K562 (cell line): Measurements from ENCODE around the gene NT5C1B. TPM values are rescaled to one million over a fixed set of nuclear protein-coding genes. Genes with fewer than 3 reads are reported as not detected.

Experiments
- ATAC-seq: fragments of 200-7000 bp; cut with Tn5 transposase; 3 replicates; pipeline ENCODE4 v1.9.1; 2020; ENCODE audit warnings: moderate library complexity
- BruUV-seq: library from RNA; stranded (reverse); fragments of 400-500 nt; replicated peaks from 2 replicates; lab custom pipeline; 2021; lab: Mats Ljungman, UMichigan
- CTCF ChIA-PET: fragments of 300-600 bp; formaldehyde crosslinking; extraction: SDS; loops from one replicate; lab custom pipeline; 2021; ENCODE audit warnings: low intra/inter-chr PET ratio; lab: Yijun Ruan, JAX
- POLR2A ChIA-PET: fragments of 300-600, 350-650 bp; sonication (Branson Sonifier 250); formaldehyde crosslinking; extraction: SDS; loops from one replicate; lab custom pipeline; 2021; ENCODE audit warnings: antibody characterized with exemption, inconsistent platforms; lab: Yijun Ruan, JAX
- DNase-seq, 4 experiments: peaks; one replicate each; pipeline versions ENCODE4 v3.0.0 to v3.0.0-alpha.2; 2011 to 2018; ENCODE audit warnings: low spot score in 3 of 4, mixed read lengths in 3 of 4; ENCODE audit errors: extremely low read depth in 1 of 4
- FAIRE-seq: peaks from 2 replicates; lab custom pipeline; 2011; peaks lifted over from hg19 to GRCh38; lab: Jason Lieb, UNC
- H2AFZ ChIP-seq: 2 replicates; pipeline ENCODE4 v1.6.0; 2011; ENCODE audit warnings: low read depth, low read length, control low read depth, inconsistent platforms
- H3K27ac ChIP-seq: fragments of 200-600 bp; 3 replicates; pipeline ENCODE4 v1.8.0; 2011; ENCODE audit warnings: low read depth, mild to moderate bottlenecking, control low read depth, inconsistent platforms, low read length, moderate library complexity, mixed read lengths; ENCODE audit errors: extremely low read depth
- H3K27me3 ChIP-seq, 2 experiments: fragments of 300-600 bp in 1 of 2; 2 replicates in 1 of 2; 3 replicates in 1 of 2; pipeline versions ENCODE4 v1.6.0 to v1.8.0; 2011; ENCODE audit warnings: inconsistent platforms in 2 of 2, low read length in 2 of 2, mild to moderate bottlenecking in 1 of 2, mixed read lengths in 1 of 2, moderate library complexity in 1 of 2; ENCODE audit not compliant: control insufficient read depth in 2 of 2, insufficient read depth in 2 of 2
- H3K36me3 ChIP-seq: fragments of 300-600 bp; 3 replicates; pipeline ENCODE4 v1.8.0; 2011; ENCODE audit warnings: mild to moderate bottlenecking, low read length, inconsistent platforms; ENCODE audit not compliant: control insufficient read depth, insufficient read depth
- H3K4me1 ChIP-seq, 2 experiments: fragments of 200-600 bp in 1 of 2; replicated peaks in 1 of 2; 2 replicates in 1 of 2; 3 replicates in 1 of 2; pipeline versions ENCODE4 v1.5.1 to v1.8.0; 2011; ENCODE audit warnings: inconsistent platforms in 2 of 2, low read length in 2 of 2, mild to moderate bottlenecking in 1 of 2, mixed read lengths in 1 of 2, moderate library complexity in 1 of 2; ENCODE audit not compliant: control insufficient read depth in 2 of 2, insufficient read depth in 2 of 2
- H3K4me2 ChIP-seq: 2 replicates; pipeline ENCODE4 v1.6.1; 2011; ENCODE audit warnings: low read length, control low read depth, inconsistent platforms, mixed read lengths; ENCODE audit not compliant: insufficient read depth
- H3K4me3 ChIP-seq: fragments of 200-600 bp; sonication (generic), shearing (Covaris generic); 2 replicates; pipeline ENCODE4 v1.5.1; 2016; ENCODE audit warnings: control low read depth, inconsistent platforms
- H3K79me2 ChIP-seq: fragments of 200-600 bp; 3 replicates; pipeline ENCODE4 v1.8.0; 2011; ENCODE audit warnings: low read length, inconsistent platforms; ENCODE audit not compliant: control insufficient read depth, insufficient read depth
- H3K9ac ChIP-seq, 2 experiments: 2 replicates each; pipeline versions ENCODE4 v1.6.0 to v1.6.1; 2011; ENCODE audit warnings: low read depth in 2 of 2, low read length in 2 of 2, control low read depth in 1 of 2, inconsistent platforms in 1 of 2, mild to moderate bottlenecking in 1 of 2, mixed read lengths in 1 of 2; ENCODE audit not compliant: insufficient read depth in 1 of 2
- H3K9me1 ChIP-seq: one replicate; pipeline ENCODE4 v1.6.0; 2011; ENCODE audit warnings: inconsistent platforms, mild to moderate bottlenecking, low read length, moderate library complexity; ENCODE audit not compliant: control insufficient read depth, insufficient read depth
- H3K9me3 ChIP-seq: replicated peaks from 2 replicates; pipeline ENCODE4 v1.5.1; 2011; ENCODE audit warnings: low read depth, low read length, inconsistent platforms; ENCODE audit not compliant: control insufficient read depth, insufficient read depth
- H4K20me1 ChIP-seq: replicated peaks from 2 replicates; pipeline ENCODE4 v1.6.1; 2011; ENCODE audit warnings: low read length, inconsistent platforms, mixed read lengths; ENCODE audit not compliant: control insufficient read depth, insufficient read depth
- EZH2 ChIP-seq: IDR thresholded peaks from 2 replicates; pipeline ENCODE4 v1.6.1; 2012; ENCODE audit warnings: low read depth, mild to moderate bottlenecking, inconsistent platforms, low read length, borderline replicate concordance
- MCM5 ChIP-seq: fragments of 450-650 bp; IDR thresholded peaks from 2 replicates; pipeline ENCODE4 v1.6.1; 2016; ENCODE audit warnings: low read depth
- NCOA6 ChIP-seq: fragments of 450-650 bp; IDR thresholded peaks from 2 replicates; pipeline ENCODE4 v1.6.1; 2017; ENCODE audit warnings: mild to moderate bottlenecking
- TCF15 ChIP-seq: fragments of 250-450 bp; sonication (Bioruptor Pico); IDR thresholded peaks from 2 replicates; pipeline ENCODE4 v1.8.0; 2022; ENCODE audit warnings: moderate library complexity, mild to moderate bottlenecking, inconsistent platforms
- TSC22D4 ChIP-seq: fragments of 450-650 bp; IDR thresholded peaks from 2 replicates; pipeline ENCODE4 v1.6.1; 2016; ENCODE audit warnings: missing genetic modification characterization, missing biosample characterization, control low read depth
- ZNF717 ChIP-seq: fragments of 250-450 bp; sonication (Bioruptor Pico); IDR thresholded peaks from 2 replicates; pipeline ENCODE4 v1.5.0; 2021
- WGBS: fragments of 100-300 bp; shearing (Covaris generic); methylation state at CpG from one replicate; pipeline ENCODE4 v1.1.6; 2016; ENCODE audit warnings: low coverage, mixed read lengths; ENCODE audit not compliant: insufficient coverage; ENCODE audit errors: missing lambda C conversion rate; 5-methylcytosine and 5-hydroxymethylcytosine counted together
- in situ Hi-C: fragments of 300-500 bp; cut with MboI; formaldehyde crosslinking; loops from 4 replicates; pipeline ENCODE4 v1.15.0; 2018; ENCODE audit warnings: inconsistent platforms, mixed read lengths
- intact Hi-C: fragments of 100-400 bp; cut with micrococcal nuclease; formaldehyde crosslinking; loops from 2 replicates; pipeline ENCODE4 v1.14.2; 2022
- polyA plus RNA-seq, 8 experiments: library from polyadenylated mRNA; depleted of rRNA in 4 of 8; stranded (reverse) in 5 of 8; unstranded in 3 of 8; fragments of >200 nt; fragmentation: Nextera tagmentation in 2 of 8; fragmentation: Illumina TruSeq in 1 of 8; extraction: Ambion mirVana in 2 of 8; extraction: Trizol in 1 of 8; gene quantifications; 2 replicates each; pipeline versions ENCODE4 v1.2.1 to v1.2.3, GENCODE V29; 2011 to 2014; ENCODE audit warnings: inconsistent platforms in 1 of 8, missing spikeins in 1 of 8
- total RNA-seq, 7 experiments: library from RNA; depleted of rRNA in 6 of 7; stranded (reverse); fragments of >200 nt in 6 of 7; fragmentation: Illumina TruSeq in 2 of 7; extraction: Trizol in 2 of 7; gene quantifications; 2 replicates each; pipeline versions ENCODE4 v1.2.1 to v1.2.3, GENCODE V29; 2011 to 2021; ENCODE audit warnings: low replicate concordance in 1 of 7
- TF ChIP-seq, protein P1 (sequence below): fragments of 450-650 bp; IDR thresholded peaks from 2 replicates; pipeline ENCODE4 v1.6.1; 2017; ENCODE audit warnings: antibody characterized with exemption
- TF ChIP-seq, protein P2 (sequence below): sonication (generic); formaldehyde crosslinking; IDR thresholded peaks from 2 replicates; pipeline ENCODE4 v1.8.1; 2023; ENCODE audit warnings: mild to moderate bottlenecking, missing genetic modification reagents

NT5C1B gene
- total and polyA plus RNA-seq, 9 of the 15 experiments (the other 6 are each of a cell fraction or from before 2014, with no cell fraction given): 0.07 TPM; not detected in 8

DNA sequence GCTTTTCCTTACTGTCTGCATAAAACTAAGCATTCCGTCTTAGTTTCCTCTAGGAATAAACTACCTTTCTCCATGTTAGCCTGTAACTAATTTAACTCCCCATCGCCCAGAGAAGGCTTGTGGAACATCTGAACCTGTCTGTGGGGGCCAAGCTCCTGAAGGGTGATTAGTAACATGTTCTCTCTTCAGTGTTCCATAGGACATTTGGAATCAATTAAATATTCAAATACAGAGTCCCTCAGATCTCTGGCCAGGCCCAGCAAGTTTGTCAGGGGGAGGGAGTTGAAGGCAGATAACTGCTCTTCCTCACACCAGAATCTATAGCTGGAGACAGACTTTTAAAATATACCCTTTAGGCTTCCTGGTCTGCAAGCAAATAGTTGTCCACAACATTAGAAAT is 37.7 kb downstream of the NT5C1B start:
- peaks cover 8% of the 10 kb centered on the region; the same call in 2 of the 3 replicates for H3K36me3 ChIP-seq
- no peak overlapping the region for H2AFZ ChIP-seq
- H3K27ac ChIP-seq: no peak overlapping the region
- H3K27me3 ChIP-seq: no peaks in the 10 kb centered on the region
- no peak overlapping the region for H3K9ac ChIP-seq
- in situ Hi-C loops: no loop called here
- POLR2A ChIA-PET: no interaction called here
- DNase-seq: no peak
- H3K4me2 ChIP-seq: no peak overlapping the region
- intact Hi-C loops: loop anchor here (10.0 kb wide), 1 partner anchor 1333 kb away; no protein-coding TSS in a partner anchor
- no peak overlapping the region for H3K4me3 ChIP-seq
- BruUV-seq: no TSS peak
- CTCF ChIA-PET: no interaction called here
- WGBS: 66% methylated on average over 2 of the region's 2 CpGs
- ATAC-seq: peak; percentile 36
- no peaks in the 10 kb centered on the region for H4K20me1 ChIP-seq
- TF ChIP-seq ZNF717 (CRISPR knock-in tag) (no peak), MCM5 (no peak), TSC22D4 (tag) (no peak), TCF15 (no peak), NCOA6 (no peak), EZH2 (no peak)
- TF ChIP-seq, protein P1, sequence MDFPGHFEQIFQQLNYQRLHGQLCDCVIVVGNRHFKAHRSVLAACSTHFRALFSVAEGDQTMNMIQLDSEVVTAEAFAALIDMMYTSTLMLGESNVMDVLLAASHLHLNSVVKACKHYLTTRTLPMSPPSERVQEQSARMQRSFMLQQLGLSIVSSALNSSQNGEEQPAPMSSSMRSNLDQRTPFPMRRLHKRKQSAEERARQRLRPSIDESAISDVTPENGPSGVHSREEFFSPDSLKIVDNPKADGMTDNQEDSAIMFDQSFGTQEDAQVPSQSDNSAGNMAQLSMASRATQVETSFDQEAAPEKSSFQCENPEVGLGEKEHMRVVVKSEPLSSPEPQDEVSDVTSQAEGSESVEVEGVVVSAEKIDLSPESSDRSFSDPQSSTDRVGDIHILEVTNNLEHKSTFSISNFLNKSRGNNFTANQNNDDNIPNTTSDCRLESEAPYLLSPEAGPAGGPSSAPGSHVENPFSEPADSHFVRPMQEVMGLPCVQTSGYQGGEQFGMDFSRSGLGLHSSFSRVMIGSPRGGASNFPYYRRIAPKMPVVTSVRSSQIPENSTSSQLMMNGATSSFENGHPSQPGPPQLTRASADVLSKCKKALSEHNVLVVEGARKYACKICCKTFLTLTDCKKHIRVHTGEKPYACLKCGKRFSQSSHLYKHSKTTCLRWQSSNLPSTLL: no peak
- TF ChIP-seq, protein P2, sequence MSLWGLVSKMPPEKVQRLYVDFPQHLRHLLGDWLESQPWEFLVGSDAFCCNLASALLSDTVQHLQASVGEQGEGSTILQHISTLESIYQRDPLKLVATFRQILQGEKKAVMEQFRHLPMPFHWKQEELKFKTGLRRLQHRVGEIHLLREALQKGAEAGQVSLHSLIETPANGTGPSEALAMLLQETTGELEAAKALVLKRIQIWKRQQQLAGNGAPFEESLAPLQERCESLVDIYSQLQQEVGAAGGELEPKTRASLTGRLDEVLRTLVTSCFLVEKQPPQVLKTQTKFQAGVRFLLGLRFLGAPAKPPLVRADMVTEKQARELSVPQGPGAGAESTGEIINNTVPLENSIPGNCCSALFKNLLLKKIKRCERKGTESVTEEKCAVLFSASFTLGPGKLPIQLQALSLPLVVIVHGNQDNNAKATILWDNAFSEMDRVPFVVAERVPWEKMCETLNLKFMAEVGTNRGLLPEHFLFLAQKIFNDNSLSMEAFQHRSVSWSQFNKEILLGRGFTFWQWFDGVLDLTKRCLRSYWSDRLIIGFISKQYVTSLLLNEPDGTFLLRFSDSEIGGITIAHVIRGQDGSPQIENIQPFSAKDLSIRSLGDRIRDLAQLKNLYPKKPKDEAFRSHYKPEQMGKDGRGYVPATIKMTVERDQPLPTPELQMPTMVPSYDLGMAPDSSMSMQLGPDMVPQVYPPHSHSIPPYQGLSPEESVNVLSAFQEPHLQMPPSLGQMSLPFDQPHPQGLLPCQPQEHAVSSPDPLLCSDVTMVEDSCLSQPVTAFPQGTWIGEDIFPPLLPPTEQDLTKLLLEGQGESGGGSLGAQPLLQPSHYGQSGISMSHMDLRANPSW (CRISPR knock-in tag): no peak
- H3K4me1 ChIP-seq: peaks cover 0 to 22% of the 10 kb centered on the region in 2 experiments; a peak in 3 of 5 replicates
- no peaks in the 10 kb centered on the region for H3K9me3 ChIP-seq
- FAIRE-seq: no peak
- H3K9me1 ChIP-seq: no peaks in the 10 kb centered on the region
- H3K79me2 ChIP-seq: peaks cover 4% of the 10 kb centered on the region; the same call in 1 of the 3 replicates
